Epithelial cell of esophagus (primary cell): Measurements from ENCODE around the gene POLA1.

Experiments
- DNase-seq: peaks from one replicate; pipeline ENCODE4 v3.0.0; 2010; ENCODE audit warnings: low read depth
- H3K4me3 ChIP-seq: 2 replicates; pipeline ENCODE4 v1.5.1; 2011; ENCODE audit warnings: mild to moderate bottlenecking, low read length, control low read depth
- TF ChIP-seq, protein P1 (sequence below): IDR thresholded peaks from 2 replicates; pipeline ENCODE4 v1.5.1; 2011; ENCODE audit warnings: low read depth, mild to moderate bottlenecking, low read length, control low read depth, inconsistent platforms; ENCODE audit not compliant: insufficient read depth; ENCODE audit errors: missing control alignments

The POLA1 gene

DNA sequence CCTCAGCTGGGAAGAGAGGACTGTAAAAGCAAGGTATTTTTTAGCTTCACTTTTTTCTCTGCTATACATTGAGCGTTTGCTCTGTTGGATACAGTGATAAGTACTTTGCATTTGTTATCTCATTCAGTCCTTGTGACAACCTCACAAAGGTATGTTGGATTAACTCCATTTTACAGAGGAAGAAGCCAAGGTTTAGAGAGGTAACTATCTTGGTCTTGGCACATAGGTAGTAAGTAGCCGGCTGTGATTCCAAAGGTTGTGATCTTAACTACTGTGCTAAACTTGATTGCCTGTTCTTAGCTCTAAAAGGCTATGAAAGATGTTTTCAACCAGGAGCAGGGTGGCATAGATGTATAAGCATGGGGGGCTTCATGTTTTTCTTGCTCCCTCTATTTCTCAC lies 134.4 kb downstream of the POLA1 start:
- H3K4me3 ChIP-seq, result no peak overlapping the region
- DNase-seq, result no peak
- TF ChIP-seq, protein P1, sequence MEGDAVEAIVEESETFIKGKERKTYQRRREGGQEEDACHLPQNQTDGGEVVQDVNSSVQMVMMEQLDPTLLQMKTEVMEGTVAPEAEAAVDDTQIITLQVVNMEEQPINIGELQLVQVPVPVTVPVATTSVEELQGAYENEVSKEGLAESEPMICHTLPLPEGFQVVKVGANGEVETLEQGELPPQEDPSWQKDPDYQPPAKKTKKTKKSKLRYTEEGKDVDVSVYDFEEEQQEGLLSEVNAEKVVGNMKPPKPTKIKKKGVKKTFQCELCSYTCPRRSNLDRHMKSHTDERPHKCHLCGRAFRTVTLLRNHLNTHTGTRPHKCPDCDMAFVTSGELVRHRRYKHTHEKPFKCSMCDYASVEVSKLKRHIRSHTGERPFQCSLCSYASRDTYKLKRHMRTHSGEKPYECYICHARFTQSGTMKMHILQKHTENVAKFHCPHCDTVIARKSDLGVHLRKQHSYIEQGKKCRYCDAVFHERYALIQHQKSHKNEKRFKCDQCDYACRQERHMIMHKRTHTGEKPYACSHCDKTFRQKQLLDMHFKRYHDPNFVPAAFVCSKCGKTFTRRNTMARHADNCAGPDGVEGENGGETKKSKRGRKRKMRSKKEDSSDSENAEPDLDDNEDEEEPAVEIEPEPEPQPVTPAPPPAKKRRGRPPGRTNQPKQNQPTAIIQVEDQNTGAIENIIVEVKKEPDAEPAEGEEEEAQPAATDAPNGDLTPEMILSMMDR, result no peak

DNA sequence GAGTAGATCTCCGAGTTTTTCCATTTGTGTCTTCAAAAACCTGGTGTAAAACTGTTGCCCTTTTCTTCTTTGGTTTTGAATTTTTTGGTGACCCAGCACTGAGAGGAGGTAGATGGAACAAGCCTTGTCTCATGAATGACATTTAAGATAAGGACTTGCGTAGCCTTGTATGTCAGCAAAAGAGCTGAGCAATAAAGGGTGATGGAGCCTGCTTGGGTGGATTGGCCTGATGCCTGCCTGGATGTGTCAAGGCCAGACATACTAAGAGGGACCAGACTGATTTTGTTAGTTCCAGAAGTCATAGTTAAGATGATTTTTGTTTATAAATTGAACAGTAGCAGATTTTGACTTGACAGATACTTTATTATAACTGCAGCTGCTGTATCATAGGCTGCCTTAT lies 134.9 kb downstream of the POLA1 start:
- DNase-seq, result no peak
- TF ChIP-seq, protein P1, result no peak

DNA sequence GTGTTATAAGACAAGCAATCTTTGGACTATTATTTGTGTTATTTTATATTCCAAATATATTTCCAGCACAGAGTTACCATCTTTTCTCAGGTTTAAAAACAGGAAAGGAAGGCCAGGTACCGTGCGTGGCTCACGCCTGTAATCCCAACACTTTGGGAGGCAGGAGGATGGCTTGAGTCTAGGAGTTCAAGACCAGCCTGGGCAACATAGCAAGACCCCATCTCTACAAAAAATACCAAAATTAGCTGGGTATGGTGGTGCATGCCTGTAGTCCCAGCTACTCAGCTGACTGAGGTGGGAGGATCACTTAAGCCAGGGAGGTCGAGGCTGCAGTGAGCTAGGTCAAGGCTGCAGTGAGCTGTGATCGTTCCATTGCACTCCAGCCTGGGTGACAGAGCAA lies 140.0 kb downstream of the POLA1 start:
- DNase-seq, result no peak
- TF ChIP-seq, protein P1, result no peak
- H3K4me3 ChIP-seq, result no peak overlapping the region

More for the DNA sequence above, 134.9 kb downstream of the POLA1 start:
- H3K4me3 ChIP-seq, result no peak overlapping the region

DNA sequence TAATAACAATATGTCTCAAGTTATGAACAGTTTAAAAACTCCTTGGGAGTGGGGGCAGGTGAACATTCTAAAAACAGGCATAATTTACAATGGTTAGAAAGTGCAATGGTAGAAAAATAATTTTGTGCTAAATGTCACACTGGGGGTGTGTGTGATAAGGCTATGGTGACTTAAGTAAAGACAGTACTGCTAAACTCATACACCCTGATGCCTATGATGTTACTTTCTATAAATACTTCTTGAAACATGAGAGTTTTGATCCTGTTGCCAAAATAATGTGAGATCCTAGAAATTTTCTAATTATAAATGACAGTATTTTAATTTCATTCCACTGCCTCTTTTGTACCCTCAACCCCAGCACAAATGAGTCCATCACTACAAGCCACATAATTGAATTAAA lies 144.2 kb downstream of the POLA1 start:
- TF ChIP-seq, protein P1, result no peak
- DNase-seq, result no peak
- no peak overlapping the region for H3K4me3 ChIP-seq

DNA sequence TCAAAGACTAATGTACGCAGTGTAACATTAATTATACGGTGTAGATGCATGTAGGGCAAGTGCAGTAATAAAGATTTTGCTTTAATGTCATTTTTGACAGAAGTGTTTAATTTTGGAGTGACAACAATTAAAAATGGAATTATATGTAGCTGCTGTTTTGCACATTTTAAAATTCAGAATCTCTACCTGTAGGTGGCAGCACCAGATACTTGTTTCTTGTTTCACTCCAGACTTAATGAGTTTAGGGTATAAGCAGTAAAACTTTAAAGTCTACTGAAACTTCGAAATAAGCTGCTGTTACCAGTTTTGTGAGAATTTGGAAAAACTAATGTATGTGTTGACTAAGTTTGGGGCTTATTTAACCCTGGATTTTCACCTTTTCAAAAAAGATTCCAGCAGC lies 144.9 kb downstream of the POLA1 start:
- no peak overlapping the region for H3K4me3 ChIP-seq
- TF ChIP-seq, protein P1, result peak; percentile 21
- peak; percentile 22 for DNase-seq

DNA sequence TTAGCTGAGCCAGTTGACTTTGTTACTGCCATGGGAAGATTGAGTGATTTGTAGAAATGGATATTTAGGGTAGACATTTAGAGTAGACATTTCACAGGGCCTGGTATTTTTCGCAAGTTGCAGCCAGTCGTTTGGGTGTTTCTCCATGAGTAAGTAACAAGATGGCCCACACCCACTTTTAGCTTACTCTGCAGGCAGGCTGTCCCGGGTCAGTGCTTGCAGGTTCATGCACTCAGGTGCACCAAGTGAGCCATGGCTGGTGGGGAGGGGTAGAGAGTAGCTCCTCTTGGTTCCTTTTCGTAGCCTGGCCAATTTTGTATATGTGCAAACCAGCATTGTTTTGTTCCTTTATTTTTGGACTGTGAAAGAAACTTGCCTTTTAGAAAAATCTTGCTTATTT lies 145.6 kb downstream of the POLA1 start:
- TF ChIP-seq, protein P1, result no peak
- H3K4me3 ChIP-seq, result no peak overlapping the region
- DNase-seq, result peak; percentile 59

DNA sequence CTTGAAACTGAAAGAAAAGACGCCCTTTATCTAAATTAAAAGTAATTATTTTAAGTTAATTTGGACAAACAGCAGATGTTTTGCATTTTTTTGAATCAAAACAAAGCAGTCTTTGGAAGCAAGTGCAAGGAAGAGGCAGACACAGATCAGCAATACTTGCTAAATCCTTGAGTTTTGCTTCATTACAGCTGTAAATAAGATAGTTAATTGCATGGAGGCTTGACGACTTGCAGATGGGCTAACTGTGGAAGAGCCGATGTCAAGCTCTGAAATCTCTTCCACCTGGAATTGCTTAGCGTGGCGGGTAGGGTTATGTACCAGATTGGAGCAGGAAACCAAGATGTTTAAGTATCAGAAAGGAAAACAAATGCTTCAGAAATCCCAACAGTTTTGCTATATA lies 148.8 kb downstream of the POLA1 start:
- no peak for DNase-seq
- TF ChIP-seq, protein P1, result no peak
- no peak overlapping the region for H3K4me3 ChIP-seq
